KMS-11 (cell line): ENCODE data around the gene TMX1.
"Not testable (repeated sequence)": the region's sequence is repeated elsewhere in the genome, so short reads cannot be mapped to it uniquely, and the experiment has no call there.

Experiments used
- H2AFZ ChIP-seq: fragments of 200-600 bp; sonication (generic); 2 replicates; pipeline ENCODE4 v1.6.1; 2016; ENCODE audit warnings: antibody characterized with exemption, mixed run types, low read depth
- H3K27ac ChIP-seq: fragments of 200-600 bp; sonication (generic); 2 replicates; pipeline ENCODE4 v1.6.1; 2016; ENCODE audit warnings: mild to moderate bottlenecking, mixed run types
- H3K27me3 ChIP-seq: fragments of 200-600 bp; sonication (generic); 2 replicates; pipeline ENCODE4 v1.6.1; 2017; ENCODE audit warnings: mild to moderate bottlenecking, low read depth, mixed run types, moderate library complexity; ENCODE audit not compliant: insufficient read depth
- H3K36me3 ChIP-seq: fragments of 200-600 bp; sonication (generic); 2 replicates; pipeline ENCODE4 v1.6.1; 2017; ENCODE audit warnings: mild to moderate bottlenecking, mixed run types; ENCODE audit not compliant: insufficient read depth
- H3K4me1 ChIP-seq: fragments of 200-600 bp; sonication (generic); 2 replicates; pipeline ENCODE4 v1.6.1; 2016; ENCODE audit warnings: mild to moderate bottlenecking, low read depth, mixed run types; ENCODE audit not compliant: poor library complexity, severe bottlenecking
- H3K4me2 ChIP-seq: fragments of 200-600 bp; sonication (generic); 2 replicates; pipeline ENCODE4 v1.7.0; 2016; ENCODE audit warnings: mild to moderate bottlenecking, mixed run types
- H3K4me3 ChIP-seq: fragments of 200-600 bp; sonication (generic); IDR thresholded peaks from 2 replicates; pipeline ENCODE4 v1.6.1; 2017; ENCODE audit warnings: low read depth, low read length, mixed read lengths; ENCODE audit not compliant: insufficient read depth
- H3K79me2 ChIP-seq: fragments of 200-600 bp; sonication (generic); 2 replicates; pipeline ENCODE4 v1.6.1; 2016; ENCODE audit warnings: low read depth, mixed run types; ENCODE audit not compliant: insufficient read depth
- H3K9ac ChIP-seq: fragments of 200-600 bp; sonication (generic); 2 replicates; pipeline ENCODE4 v1.6.1; 2016; ENCODE audit warnings: mild to moderate bottlenecking, mixed run types
- H4K20me1 ChIP-seq: fragments of 200-600 bp; sonication (generic); 2 replicates; pipeline ENCODE4 v1.6.1; 2016; ENCODE audit warnings: mild to moderate bottlenecking, mixed run types; ENCODE audit not compliant: insufficient read depth
- CTCF ChIP-seq: fragments of 200-600 bp; sonication (generic); conservative IDR thresholded peaks from 2 replicates; pipeline ENCODE4 v1.6.1; 2017; ENCODE audit warnings: low read depth, mild to moderate bottlenecking, antibody characterized with exemption, low read length, moderate library complexity, mixed read lengths

The TMX1 gene

GRCh38 chr14:51219473-51220448, 20.3 kb upstream of the TMX1 start:
- H3K4me3 ChIP-seq = no peak overlapping the region
- no peak overlapping the region for H3K27ac ChIP-seq
- H3K79me2 ChIP-seq = no peaks in the 10 kb centered on the region
- no peak overlapping the region for H3K4me2 ChIP-seq
- peak; percentile 52; the same call in 1 of the 2 replicates for TF ChIP-seq CTCF
- H4K20me1 ChIP-seq = no peaks in the 10 kb centered on the region
- no peak overlapping the region for H3K9ac ChIP-seq
- H2AFZ ChIP-seq = no peak overlapping the region
- no peaks in the 10 kb centered on the region for H3K36me3 ChIP-seq
- H3K27me3 ChIP-seq = no peaks in the 10 kb centered on the region
- H3K4me1 ChIP-seq = no peaks in the 10 kb centered on the region

GRCh38 chr14:51223463-51223862, 16.6 kb upstream of the TMX1 start:
- not testable (repeated sequence) for H3K4me2 ChIP-seq, H3K27ac ChIP-seq, H3K27me3 ChIP-seq, H4K20me1 ChIP-seq, H3K79me2 ChIP-seq, H3K4me3 ChIP-seq, H2AFZ ChIP-seq, H3K4me1 ChIP-seq, H3K36me3 ChIP-seq, H3K9ac ChIP-seq

GRCh38 chr14:51224551-51224950, 15.5 kb upstream of the TMX1 start:
- Histone ChIP-seq H3K9ac (no peak overlapping the region), H3K79me2 (no peaks in the 10 kb centered on the region), H2AFZ (no peak overlapping the region), H4K20me1 (no peaks in the 10 kb centered on the region), H3K4me3 (no peak overlapping the region), H3K27ac (no peak overlapping the region), H3K36me3 (no peaks in the 10 kb centered on the region), H3K4me2 (no peak overlapping the region), H3K27me3 (no peaks in the 10 kb centered on the region), H3K4me1 (no peaks in the 10 kb centered on the region)
- no peak for TF ChIP-seq CTCF

GRCh38 chr14:51225751-51226150, 14.3 kb upstream of the TMX1 start:
- no peak for TF ChIP-seq CTCF
- Histone ChIP-seq H3K4me1 (no peaks in the 10 kb centered on the region), H3K4me2 (no peak overlapping the region), H3K4me3 (no peak overlapping the region), H3K9ac (no peak overlapping the region), H3K27ac (no peak overlapping the region), H3K79me2 (no peaks in the 10 kb centered on the region), H2AFZ (no peak overlapping the region), H4K20me1 (no peaks in the 10 kb centered on the region), H3K36me3 (no peaks in the 10 kb centered on the region), H3K27me3 (no peaks in the 10 kb centered on the region)

GRCh38 chr14:51228391-51228790, 11.7 kb upstream of the TMX1 start:
- H2AFZ ChIP-seq = no peak overlapping the region
- no peaks in the 10 kb centered on the region for H4K20me1 ChIP-seq
- TF ChIP-seq CTCF = no peak
- H3K4me1 ChIP-seq = no peaks in the 10 kb centered on the region
- H3K36me3 ChIP-seq = no peaks in the 10 kb centered on the region
- no peak overlapping the region for H3K4me3 ChIP-seq
- no peaks in the 10 kb centered on the region for H3K27me3 ChIP-seq
- no peak overlapping the region for H3K27ac ChIP-seq
- no peak overlapping the region for H3K4me2 ChIP-seq
- H3K9ac ChIP-seq = no peak overlapping the region
- no peaks in the 10 kb centered on the region for H3K79me2 ChIP-seq
